Brain microvascular endothelial cell (primary cell): ENCODE results near the gene ATAD3C.

Experiments used
- DNase-seq: peaks from one replicate; pipeline ENCODE4 v3.0.0-alpha.2; 2020
- H3K27ac ChIP-seq: fragments of 250-450 bp; sonication (Bioruptor Pico); 2 replicates; pipeline ENCODE4 v1.5.1; 2020; ENCODE audit warnings: mild to moderate bottlenecking, moderate library complexity
- H3K27me3 ChIP-seq: fragments of 250-450 bp; sonication (Bioruptor Pico); replicated peaks from 2 replicates; pipeline ENCODE4 v1.5.1; 2020; ENCODE audit warnings: mild to moderate bottlenecking
- H3K36me3 ChIP-seq: fragments of 250-450 bp; sonication (Bioruptor Pico); replicated peaks from 2 replicates; pipeline ENCODE4 v1.5.1; 2020; ENCODE audit warnings: mild to moderate bottlenecking
- H3K4me3 ChIP-seq: 2 replicates; pipeline ENCODE4 v1.5.1; 2011; ENCODE audit warnings: low read depth, mild to moderate bottlenecking, control low read depth, low read length, moderate library complexity
- in situ Hi-C: cut with HindIII; loops from 2 replicates; pipeline ENCODE4 v1.10.0; 2017; ENCODE audit warnings: low sequenced_read_pairs, low pct_ligation_motif_present
- TF ChIP-seq, protein P1 (sequence below): IDR thresholded peaks from 2 replicates; pipeline ENCODE4 v1.5.1; 2011; ENCODE audit warnings: low read depth, mild to moderate bottlenecking, moderate library complexity, low read length, control low read depth, inconsistent platforms; ENCODE audit errors: missing control alignments

The ATAD3C gene

GRCh38 chr1:1435911-1436629 is 13.4 kb upstream of the ATAD3C start:
- in situ Hi-C loops, result no loop called here
- DNase-seq, result no peak
- Histone ChIP-seq H3K4me3 (peak overlapping the region; percentile 31), H3K36me3 (no peaks in the 10 kb centered on the region), H3K27me3 (no peaks in the 10 kb centered on the region), H3K27ac (no peak overlapping the region)
- TF ChIP-seq, protein P1, sequence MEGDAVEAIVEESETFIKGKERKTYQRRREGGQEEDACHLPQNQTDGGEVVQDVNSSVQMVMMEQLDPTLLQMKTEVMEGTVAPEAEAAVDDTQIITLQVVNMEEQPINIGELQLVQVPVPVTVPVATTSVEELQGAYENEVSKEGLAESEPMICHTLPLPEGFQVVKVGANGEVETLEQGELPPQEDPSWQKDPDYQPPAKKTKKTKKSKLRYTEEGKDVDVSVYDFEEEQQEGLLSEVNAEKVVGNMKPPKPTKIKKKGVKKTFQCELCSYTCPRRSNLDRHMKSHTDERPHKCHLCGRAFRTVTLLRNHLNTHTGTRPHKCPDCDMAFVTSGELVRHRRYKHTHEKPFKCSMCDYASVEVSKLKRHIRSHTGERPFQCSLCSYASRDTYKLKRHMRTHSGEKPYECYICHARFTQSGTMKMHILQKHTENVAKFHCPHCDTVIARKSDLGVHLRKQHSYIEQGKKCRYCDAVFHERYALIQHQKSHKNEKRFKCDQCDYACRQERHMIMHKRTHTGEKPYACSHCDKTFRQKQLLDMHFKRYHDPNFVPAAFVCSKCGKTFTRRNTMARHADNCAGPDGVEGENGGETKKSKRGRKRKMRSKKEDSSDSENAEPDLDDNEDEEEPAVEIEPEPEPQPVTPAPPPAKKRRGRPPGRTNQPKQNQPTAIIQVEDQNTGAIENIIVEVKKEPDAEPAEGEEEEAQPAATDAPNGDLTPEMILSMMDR, result no peak

DNA sequence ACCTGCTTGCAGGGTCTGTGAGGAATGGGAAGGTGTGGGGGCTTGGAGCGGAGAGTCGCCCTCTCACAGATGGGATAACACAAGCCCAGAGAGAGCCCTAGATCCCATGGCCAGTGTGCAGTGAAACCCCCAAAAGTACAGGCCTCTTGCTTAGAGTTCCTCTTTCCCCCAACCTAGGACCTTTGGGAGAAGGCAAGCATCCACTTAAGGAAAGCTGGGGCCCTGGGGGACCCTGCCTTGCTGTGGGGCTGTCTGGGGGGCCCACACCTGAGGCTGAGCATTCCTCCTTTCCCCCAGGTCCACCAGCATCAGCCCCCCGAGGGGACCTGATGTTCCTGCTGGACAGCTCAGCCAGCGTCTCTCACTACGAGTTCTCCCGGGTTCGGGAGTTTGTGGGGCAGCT is 12.9 kb upstream of the ATAD3C start:
- Histone ChIP-seq H3K27ac (no peak overlapping the region), H3K27me3 (no peaks in the 10 kb centered on the region), H3K36me3 (no peaks in the 10 kb centered on the region), H3K4me3 (no peak overlapping the region)
- DNase-seq, result no peak
- in situ Hi-C loops, result no loop called here
- TF ChIP-seq, protein P1, result no peak

- H3K4me3 ChIP-seq, result no peak overlapping the region
Measured at GRCh38 chr1:1437033-1437903, 12.2 kb upstream of the ATAD3C start.

DNA sequence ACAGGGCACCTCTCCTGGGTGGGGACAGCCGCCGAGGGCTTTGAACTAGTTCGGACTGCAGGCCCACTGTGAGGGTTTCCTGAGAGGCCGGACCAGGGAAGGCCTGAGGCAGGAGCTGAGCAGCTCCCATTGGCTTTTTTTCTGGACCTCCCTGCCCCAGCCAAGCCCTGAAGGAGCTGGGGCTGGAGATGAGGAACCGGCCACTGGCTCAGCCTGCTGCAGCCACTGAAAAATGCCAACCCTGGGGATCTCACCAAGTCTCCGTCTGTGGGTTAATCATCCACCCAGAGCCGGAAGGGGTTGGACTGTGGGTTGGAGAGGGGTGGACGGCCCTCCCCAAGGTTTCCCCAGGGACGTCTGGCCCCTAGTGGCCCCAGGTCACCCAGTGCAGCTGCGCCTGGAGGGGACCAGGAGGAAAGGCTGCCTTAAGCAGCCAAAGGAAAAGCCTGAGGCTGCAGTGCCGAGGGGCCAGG is 11.5 kb upstream of the ATAD3C start:
- TF ChIP-seq, protein P1, result no peak
- in situ Hi-C loops, result no loop called here
- Histone ChIP-seq H3K27me3 (no peaks in the 10 kb centered on the region), H3K36me3 (no peaks in the 10 kb centered on the region), H3K4me3 (no peak overlapping the region), H3K27ac (no peak overlapping the region)
- no peak for DNase-seq

More at GRCh38 chr1:1437033-1437903, 12.2 kb upstream of the ATAD3C start:
- DNase-seq, result no peak
- H3K27me3 ChIP-seq, result no peaks in the 10 kb centered on the region
- TF ChIP-seq, protein P1, result no peak
- H3K36me3 ChIP-seq, result no peaks in the 10 kb centered on the region
- in situ Hi-C loops, result no loop called here
- no peak overlapping the region for H3K27ac ChIP-seq

GRCh38 chr1:1438531-1439381 is 10.7 kb upstream of the ATAD3C start:
- H3K27ac ChIP-seq, result no peak overlapping the region
- DNase-seq, result no peak
- in situ Hi-C loops, result no loop called here
- no peaks in the 10 kb centered on the region for H3K36me3 ChIP-seq
- no peak overlapping the region for H3K4me3 ChIP-seq
- TF ChIP-seq, protein P1, result no peak
- H3K27me3 ChIP-seq, result no peaks in the 10 kb centered on the region
